ES-I3 (cell line): ENCODE results near the gene HNRNPC.
"Not testable (repeated sequence)": the region's sequence is repeated elsewhere in the genome, so short reads cannot be mapped to it uniquely, and the experiment has no call there.

Source experiments
- H3K36me3 ChIP-seq: 2 replicates; pipeline ENCODE4 v1.6.1; 2013; ENCODE audit warnings: mild to moderate bottlenecking, low read length, control low read depth, moderate library complexity; ENCODE audit not compliant: insufficient read depth
- H3K4me1 ChIP-seq: 2 replicates; pipeline ENCODE4 v1.6.1; 2013; ENCODE audit warnings: mild to moderate bottlenecking, control low read depth, low read length; ENCODE audit not compliant: insufficient read depth
- H3K9ac ChIP-seq: 2 replicates; pipeline ENCODE4 v1.6.1; 2013; ENCODE audit warnings: low read depth, mild to moderate bottlenecking, low read length, moderate library complexity
- H3K9me3 ChIP-seq: 2 replicates; pipeline ENCODE4 v1.6.1; 2013; ENCODE audit warnings: mild to moderate bottlenecking, low read length, moderate library complexity; ENCODE audit not compliant: control insufficient read depth, insufficient read depth

The HNRNPC gene

GRCh38 chr14:21191261-21191808, 77.9 kb downstream of the HNRNPC start:
- Histone ChIP-seq H3K9me3 (peaks cover 3% of the 10 kb centered on the region; the same call in 1 of the 2 replicates), H3K9ac (peak overlapping the region; percentile 46; the same call in 1 of the 2 replicates), H3K36me3 (no peaks in the 10 kb centered on the region), H3K4me1 (peaks cover 10% of the 10 kb centered on the region; the same call in 1 of the 2 replicates)

- H3K9ac ChIP-seq: no peak overlapping the region
- H3K9me3 ChIP-seq: no peaks in the 10 kb centered on the region
- H3K4me1 ChIP-seq: no peaks in the 10 kb centered on the region
- H3K36me3 ChIP-seq: no peaks in the 10 kb centered on the region
Measured at GRCh38 chr14:21185491-21185890, 83.8 kb downstream of the HNRNPC start.

- Histone ChIP-seq H3K9ac (no peak overlapping the region), H3K9me3 (no peaks in the 10 kb centered on the region), H3K4me1 (no peaks in the 10 kb centered on the region)
Measured at GRCh38 chr14:21184254-21184653, 85.0 kb downstream of the HNRNPC start.

DNA sequence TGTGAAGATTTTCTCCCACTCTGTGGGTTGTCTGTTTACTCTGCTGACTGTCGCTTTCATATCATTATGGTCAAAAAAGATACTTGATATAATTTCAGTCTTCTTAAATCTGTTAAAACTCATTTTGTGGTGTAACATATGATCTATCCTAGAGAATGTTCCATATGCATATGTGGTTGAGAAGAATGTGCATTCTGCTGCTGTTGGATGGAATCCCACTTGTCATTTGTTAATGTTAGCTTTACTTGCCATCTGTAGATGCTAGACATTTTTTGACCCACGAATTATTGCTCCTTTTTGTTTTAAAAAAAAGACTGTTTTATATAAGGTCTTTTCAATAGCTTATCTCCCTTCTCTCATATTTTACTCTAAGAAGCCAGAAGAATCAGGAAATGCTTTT, 87.1 kb downstream of the HNRNPC start:
- Histone ChIP-seq H3K4me1 (no peaks in the 10 kb centered on the region), H3K36me3 (no peaks in the 10 kb centered on the region), H3K9me3 (no peaks in the 10 kb centered on the region), H3K9ac (no peak overlapping the region)

More at GRCh38 chr14:21184254-21184653, 85.0 kb downstream of the HNRNPC start:
- H3K36me3 ChIP-seq: no peaks in the 10 kb centered on the region

DNA sequence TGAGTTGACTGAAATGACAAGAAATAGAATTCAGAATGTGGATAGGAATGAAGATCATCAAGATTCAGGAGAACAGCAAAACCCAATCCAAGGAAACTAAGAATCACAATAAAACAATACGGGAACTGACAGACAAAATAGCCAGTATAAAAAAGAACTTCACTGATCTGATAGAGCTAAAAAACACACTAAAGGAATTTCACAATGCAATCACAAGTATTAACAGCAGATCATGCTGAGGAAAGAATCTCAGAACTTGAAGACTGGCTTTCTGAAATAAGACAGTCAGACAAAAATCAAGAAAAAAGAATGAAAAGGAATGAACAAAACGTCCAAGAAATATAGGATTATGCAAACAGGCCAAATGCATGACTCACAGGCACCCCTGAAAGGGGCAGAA, 98.1 kb downstream of the HNRNPC start:
- H3K36me3 ChIP-seq: no peaks in the 10 kb centered on the region
- H3K9me3 ChIP-seq: no peaks in the 10 kb centered on the region
- H3K9ac ChIP-seq: no peak overlapping the region
- no peaks in the 10 kb centered on the region for H3K4me1 ChIP-seq

GRCh38 chr14:21169573-21169972, 99.7 kb downstream of the HNRNPC start:
- H3K9me3 ChIP-seq: no peaks in the 10 kb centered on the region
- no peak overlapping the region for H3K9ac ChIP-seq
- no peaks in the 10 kb centered on the region for H3K36me3 ChIP-seq
- no peaks in the 10 kb centered on the region for H3K4me1 ChIP-seq

- no peaks in the 10 kb centered on the region for H3K4me1 ChIP-seq
- no peak overlapping the region for H3K9ac ChIP-seq
- H3K9me3 ChIP-seq: no peaks in the 10 kb centered on the region
- no peaks in the 10 kb centered on the region for H3K36me3 ChIP-seq
Measured at GRCh38 chr14:21168055-21168454, 101.2 kb downstream of the HNRNPC start.

DNA sequence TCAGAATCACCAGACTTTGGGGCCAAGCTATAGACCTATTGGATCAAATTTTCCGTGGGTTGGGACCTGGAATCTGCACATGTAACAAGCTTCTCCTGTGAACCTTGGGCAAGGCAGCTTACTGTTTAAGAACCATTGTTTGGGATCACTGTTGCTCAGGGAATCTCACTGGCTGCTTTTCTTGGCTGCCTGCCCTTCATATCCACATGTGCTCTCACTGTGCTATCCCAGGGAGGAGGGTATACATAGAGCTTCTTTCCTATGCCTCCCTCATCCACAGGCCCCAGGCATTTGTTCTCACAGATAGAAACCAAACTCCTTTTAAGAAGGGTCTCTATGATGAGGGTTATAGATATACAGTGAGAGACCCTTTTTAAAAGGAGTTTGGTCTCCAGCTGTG, 103.6 kb downstream of the HNRNPC start:
- H3K9me3 ChIP-seq, H3K9ac ChIP-seq, H3K36me3 ChIP-seq, H3K4me1 ChIP-seq: not testable (repeated sequence)

- H3K36me3 ChIP-seq, H3K9ac ChIP-seq, H3K9me3 ChIP-seq, H3K4me1 ChIP-seq: not testable (repeated sequence)
Measured at GRCh38 chr14:21165002-21165605, 104.1 kb downstream of the HNRNPC start.

DNA sequence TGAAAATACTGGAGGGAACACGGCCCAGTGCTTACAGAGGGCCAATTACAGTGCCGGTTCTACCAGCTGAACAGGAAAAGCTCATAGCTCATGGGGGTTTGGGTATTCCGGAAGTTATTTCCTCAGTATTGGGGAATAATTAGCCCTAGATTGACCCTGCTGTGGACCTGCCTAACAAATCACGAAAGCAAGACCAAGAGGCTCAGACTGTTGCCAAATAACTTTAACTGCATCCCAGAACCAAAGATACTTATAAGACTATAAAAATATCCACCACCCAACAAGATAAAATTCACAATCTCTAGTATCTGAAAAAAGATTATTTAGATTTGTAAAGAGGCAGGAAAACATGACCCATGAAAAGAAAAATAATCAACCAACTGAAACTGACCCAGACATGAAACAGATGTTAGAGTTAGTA, 105.4 kb downstream of the HNRNPC start:
- no peaks in the 10 kb centered on the region for H3K4me1 ChIP-seq

GRCh38 chr14:21162081-21162480, 107.2 kb downstream of the HNRNPC start:
- Histone ChIP-seq H3K36me3 (no peaks in the 10 kb centered on the region), H3K9me3 (no peaks in the 10 kb centered on the region), H3K9ac (no peak overlapping the region), H3K4me1 (no peaks in the 10 kb centered on the region)

More for the DNA sequence above, 105.4 kb downstream of the HNRNPC start:
- Histone ChIP-seq H3K9me3 (no peaks in the 10 kb centered on the region), H3K36me3 (no peaks in the 10 kb centered on the region), H3K9ac (no peak overlapping the region)

- Histone ChIP-seq H3K9ac (no peak overlapping the region), H3K9me3 (no peaks in the 10 kb centered on the region), H3K36me3 (no peaks in the 10 kb centered on the region), H3K4me1 (no peaks in the 10 kb centered on the region)
Measured at GRCh38 chr14:21160061-21160610, 109.1 kb downstream of the HNRNPC start.
